GM12891 (cell line): ENCODE measurements around the gene PABPC3.

Experiments
- DNase-seq: peaks from one replicate; pipeline ENCODE4 v3.0.0; 2011; ENCODE audit warnings: low spot score; ENCODE audit not compliant: insufficient read length
- FAIRE-seq: peaks from 2 replicates; lab custom pipeline; 2011; peaks lifted over from hg19 to GRCh38; lab: Jason Lieb, UNC
- PAX5 ChIP-seq: IDR thresholded peaks from 2 replicates; pipeline ENCODE4 v1.6.1; 2011; ENCODE audit warnings: low read length, moderate library complexity, mild to moderate bottlenecking; ENCODE audit not compliant: insufficient read depth, severe bottlenecking
- POLR2A ChIP-seq: IDR thresholded peaks from 2 replicates; pipeline ENCODE4 v1.6.1; 2011; ENCODE audit warnings: low read depth, low read length, control low read depth
- POLR2AphosphoS5 ChIP-seq: IDR thresholded peaks from 2 replicates; pipeline ENCODE4 v1.6.1; 2011; ENCODE audit warnings: low read depth, low read length, control low read depth
- POU2F2 ChIP-seq: IDR thresholded peaks from 2 replicates; pipeline ENCODE4 v1.6.1; 2011; ENCODE audit warnings: low read depth, mild to moderate bottlenecking, control low read depth, low read length, moderate library complexity
- SPI1 ChIP-seq: IDR thresholded peaks from 2 replicates; pipeline ENCODE4 v1.6.1; 2011; ENCODE audit warnings: low read depth, low read length, control low read depth
- TAF1 ChIP-seq: IDR thresholded peaks from 2 replicates; pipeline ENCODE4 v1.6.1; 2011; ENCODE audit warnings: low read depth, low read length, control low read depth

PABPC3 gene

DNA sequence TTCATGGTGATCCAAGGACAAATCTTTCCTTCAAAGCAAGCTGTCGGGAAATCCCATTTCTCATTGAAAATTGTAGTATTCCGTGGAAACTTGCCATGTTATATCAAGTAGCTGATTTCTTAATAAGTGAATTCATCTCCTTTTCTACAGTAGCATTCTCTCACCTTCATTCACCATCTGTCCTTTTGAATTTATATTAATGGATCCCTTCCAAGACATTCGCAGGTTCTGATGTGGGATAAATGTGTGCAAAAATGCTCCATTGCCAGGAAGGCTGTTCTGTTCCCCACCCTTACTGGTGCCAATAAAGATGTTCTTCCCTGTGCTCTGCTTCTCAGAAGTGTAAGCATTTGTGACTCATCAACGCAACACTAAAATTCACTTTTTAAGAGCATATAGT, 40.0 kb downstream of the PABPC3 start:
- DNase-seq (no peak), FAIRE-seq (no peak)

GRCh38 chr13:25136880-25137787, 41.2 kb downstream of the PABPC3 start:
- DNase-seq (no peak), FAIRE-seq (no peak)

More for the DNA sequence above, 40.0 kb downstream of the PABPC3 start:
- no peak for TF ChIP-seq POLR2AphosphoS5
- TF ChIP-seq SPI1 = no peak
- no peak for TF ChIP-seq POU2F2
- TF ChIP-seq PAX5 = no peak
- TF ChIP-seq POLR2A = no peak
- TF ChIP-seq TAF1 = no peak

GRCh38 chr13:25137788-25138115, 41.8 kb downstream of the PABPC3 start:
- TF ChIP-seq SPI1 = no peak
- no peak for TF ChIP-seq PAX5
- no peak for TF ChIP-seq POU2F2
- no peak for TF ChIP-seq TAF1
- TF ChIP-seq POLR2A = no peak
- TF ChIP-seq POLR2AphosphoS5 = no peak
- no peak for FAIRE-seq
- DNase-seq = no peak

More at GRCh38 chr13:25136880-25137787, 41.2 kb downstream of the PABPC3 start:
- TF ChIP-seq POLR2A (no peak), POU2F2 (no peak), TAF1 (no peak), PAX5 (no peak)

DNA sequence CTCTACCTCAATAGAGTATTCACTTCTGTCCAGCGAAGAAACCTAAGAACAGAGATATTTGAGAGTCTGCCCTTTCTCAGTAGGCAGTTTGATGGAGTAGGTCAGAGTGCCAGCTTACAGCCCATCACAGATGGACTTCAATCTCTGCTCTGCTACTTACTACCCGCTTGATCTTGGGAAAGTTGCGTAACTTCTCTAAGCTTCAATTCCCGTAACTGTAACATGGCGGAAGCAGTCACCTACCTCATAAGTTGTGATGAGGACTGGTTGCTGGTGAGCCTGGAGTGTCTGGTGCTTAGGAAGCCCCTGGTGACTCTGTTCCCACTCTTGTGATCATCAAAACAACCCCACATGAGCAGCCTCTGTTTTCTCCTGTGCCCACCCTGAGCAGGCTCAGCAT, 45.1 kb downstream of the PABPC3 start:
- TF ChIP-seq SPI1 (no peak), TAF1 (no peak), PAX5 (no peak), POLR2A (no peak), POU2F2 (no peak), POLR2AphosphoS5 (no peak)
- DNase-seq = no peak
- no peak for FAIRE-seq

DNA sequence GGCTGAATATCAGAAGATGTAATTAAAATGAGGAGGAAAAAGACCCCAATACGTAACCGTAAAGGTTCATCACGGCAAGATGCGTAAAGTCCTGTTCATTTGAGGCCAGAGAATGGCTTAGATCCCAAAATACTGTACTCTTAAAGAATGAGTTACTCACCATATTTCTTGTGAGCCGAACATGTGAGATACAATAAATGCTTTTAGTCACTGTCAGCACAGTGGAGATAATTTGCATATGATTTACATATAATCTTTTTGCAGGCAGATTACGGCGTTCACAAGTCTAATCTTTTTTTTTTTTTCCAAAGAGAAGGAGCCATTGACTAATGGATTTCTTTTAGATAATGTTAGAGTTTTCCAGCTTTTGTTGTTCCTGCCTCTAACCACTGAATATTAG, 47.8 kb downstream of the PABPC3 start:
- DNase-seq = no peak
- no peak for FAIRE-seq
- TF ChIP-seq SPI1 (no peak), POLR2A (no peak), TAF1 (no peak), POU2F2 (no peak), POLR2AphosphoS5 (no peak)

GRCh38 chr13:25147638-25148401, 51.9 kb downstream of the PABPC3 start:
- TF ChIP-seq POLR2A (no peak), PAX5 (no peak), TAF1 (no peak), POLR2AphosphoS5 (no peak), POU2F2 (0 out of 2 replicates have a peak, but pooled peaks have one; percentile 31), SPI1 (peak; percentile 51)
- peak; percentile 33 for FAIRE-seq
- DNase-seq = no peak

DNA sequence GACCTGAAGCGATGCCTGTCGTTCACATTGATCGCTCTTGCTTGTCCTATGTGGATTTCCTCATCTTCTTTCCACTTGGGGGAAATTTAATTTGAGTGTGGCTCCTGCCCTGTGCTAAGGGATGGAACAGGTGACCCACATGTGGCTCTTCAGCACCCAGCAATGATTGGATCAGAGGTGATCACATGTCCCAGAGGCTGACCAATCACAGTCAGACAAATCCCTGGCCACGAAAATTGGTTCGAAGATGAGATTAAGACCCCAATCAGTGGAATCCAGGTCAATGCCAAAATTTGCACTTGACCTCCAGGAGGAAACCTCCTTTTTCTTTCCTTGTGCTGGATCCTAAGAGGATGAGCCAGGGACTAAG, 52.5 kb downstream of the PABPC3 start:
- TF ChIP-seq POLR2AphosphoS5 = no peak
- no peak for TF ChIP-seq TAF1
- TF ChIP-seq POLR2A = no peak
- no peak for TF ChIP-seq SPI1
- no peak for TF ChIP-seq POU2F2
- TF ChIP-seq PAX5 = no peak
- FAIRE-seq (no peak), DNase-seq (no peak)
